NCI-H2171 treated with DMSO at 0.1 percent for 48 hours (cell line): ENCODE measurements around the gene ATP8B3.

Source experiments
- DNase-seq: peaks from one replicate; lab custom pipeline; 2025; lab: John Stamatoyannopoulos, UW

ATP8B3 gene

DNA sequence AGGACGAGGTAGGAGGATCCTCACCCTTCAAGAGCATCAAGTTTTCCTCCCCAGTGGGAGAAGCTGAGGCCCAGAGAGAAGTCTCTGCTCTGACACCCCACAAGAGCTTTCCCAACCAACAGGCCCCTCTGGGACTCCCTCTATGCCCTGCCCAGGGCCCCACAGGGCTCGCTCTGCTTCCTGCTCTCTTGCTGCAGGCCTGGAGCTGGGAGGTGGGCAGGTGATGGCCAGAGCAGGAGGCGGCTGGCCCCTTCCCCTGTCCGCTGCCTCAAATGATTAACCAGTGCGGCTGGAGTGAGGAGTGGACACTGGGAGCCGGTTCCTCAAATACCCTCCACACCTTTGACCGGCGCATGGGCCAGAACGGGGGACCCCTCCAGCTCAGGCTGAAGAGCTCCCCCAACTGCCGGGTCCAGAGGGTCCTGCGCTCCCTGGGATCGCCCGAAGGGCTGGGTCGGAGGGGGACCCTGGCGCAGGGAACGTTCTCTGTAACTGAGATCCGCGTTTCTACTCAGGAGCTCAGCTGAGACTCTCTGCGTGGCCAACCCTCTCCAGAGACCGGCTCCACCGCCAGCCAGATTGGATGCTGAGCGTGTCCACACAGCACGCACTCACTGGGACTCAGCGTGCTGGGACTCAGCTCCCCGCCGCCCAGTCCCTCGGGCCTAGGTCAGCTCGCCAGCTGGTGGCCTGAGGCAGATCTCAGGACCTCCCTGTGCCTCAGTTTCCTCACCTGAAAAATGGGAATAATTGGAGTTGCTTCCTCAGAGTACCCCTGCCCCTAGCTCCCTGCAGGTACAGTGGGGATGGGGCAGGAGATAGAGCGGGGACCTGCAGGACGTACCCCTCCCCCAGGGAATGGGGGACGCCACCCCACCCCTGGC is 65.4 kb downstream of the ATP8B3 start:
- no peak for DNase-seq

DNA sequence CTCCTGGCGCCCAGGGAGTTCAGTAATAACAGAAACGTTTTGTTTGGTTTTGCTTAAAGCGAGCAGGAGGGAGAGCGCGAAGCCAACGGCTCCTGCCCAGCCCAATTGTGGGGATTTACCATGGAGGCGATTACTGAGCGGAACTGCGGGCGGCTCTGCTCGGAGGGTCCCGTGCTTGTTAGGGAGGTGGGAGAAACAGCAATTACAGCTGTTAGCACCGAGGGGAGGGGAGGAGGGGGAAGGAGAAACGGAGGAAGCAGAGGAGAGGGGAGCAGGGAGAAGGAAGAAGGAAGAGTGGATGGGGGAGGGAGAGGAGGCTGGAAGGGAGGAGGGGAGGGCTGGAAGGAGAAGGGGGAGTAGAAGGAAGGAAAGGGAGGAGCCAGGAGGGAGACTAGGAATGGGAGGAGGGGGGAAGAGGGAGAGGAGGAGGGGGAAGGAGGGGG is 66.5 kb downstream of the ATP8B3 start:
- no peak for DNase-seq

DNA sequence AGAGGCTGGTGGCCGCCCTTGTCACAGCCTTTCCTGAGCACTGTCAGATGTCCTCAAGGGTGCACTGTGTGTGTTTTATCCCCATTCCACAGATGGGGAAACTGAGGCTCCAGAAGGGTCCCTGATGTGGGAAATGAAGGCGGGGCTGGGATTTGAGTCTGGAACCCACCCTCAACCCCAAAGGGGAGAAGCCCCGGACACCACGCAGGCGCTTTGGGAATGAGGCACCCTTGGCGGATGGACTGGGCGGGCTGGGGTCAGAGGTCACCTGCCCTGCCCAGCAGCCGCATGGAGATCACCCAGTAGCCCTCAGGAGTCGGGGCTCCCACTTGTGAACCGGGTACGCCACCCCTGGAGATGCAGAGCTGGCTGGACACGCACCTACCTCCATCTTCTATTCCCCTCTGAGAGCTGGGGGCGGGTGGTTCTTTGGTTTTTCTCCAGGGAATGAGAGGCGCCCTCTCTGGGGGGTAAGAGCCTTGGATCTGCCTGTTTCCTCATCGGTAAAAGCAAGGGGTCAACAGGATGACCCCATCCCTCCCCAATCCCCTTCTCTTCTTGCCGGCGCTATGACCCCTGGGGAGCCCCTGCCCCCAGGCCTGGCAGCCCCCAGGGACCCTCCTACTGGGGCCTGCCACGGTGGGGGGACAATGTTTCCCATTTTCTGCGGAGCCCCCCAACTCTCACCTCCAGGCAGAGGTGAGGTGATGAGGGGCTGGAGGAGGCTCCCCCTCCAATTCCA is 67.1 kb downstream of the ATP8B3 start:
- no peak for DNase-seq

DNA sequence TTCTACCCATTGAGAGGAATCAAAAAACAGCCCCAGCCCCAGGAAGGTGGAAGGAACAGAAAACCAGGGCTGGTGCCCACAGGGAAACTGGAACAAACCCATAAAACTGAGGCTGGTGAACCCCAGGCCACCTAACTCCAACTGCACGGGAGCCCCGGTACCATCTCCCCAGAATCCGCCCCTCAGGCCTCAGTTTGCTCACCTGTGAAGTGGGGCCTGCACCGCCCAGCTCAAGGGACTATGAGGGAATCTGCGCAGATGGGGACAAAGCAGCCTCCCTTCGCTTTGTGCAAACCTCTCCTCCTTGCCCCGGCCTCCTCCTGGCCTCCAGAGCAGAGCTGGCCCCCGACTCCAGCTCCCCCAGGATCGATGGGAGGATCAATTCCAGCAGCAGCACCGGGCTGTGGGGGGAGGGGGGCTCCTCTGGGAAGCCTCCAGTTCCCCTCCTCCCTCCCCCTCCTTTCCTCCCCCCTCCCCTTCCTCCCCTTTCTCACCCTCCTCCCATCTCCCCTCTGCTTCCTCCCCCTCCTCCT is 67.9 kb downstream of the ATP8B3 start:
- no peak for DNase-seq

DNA sequence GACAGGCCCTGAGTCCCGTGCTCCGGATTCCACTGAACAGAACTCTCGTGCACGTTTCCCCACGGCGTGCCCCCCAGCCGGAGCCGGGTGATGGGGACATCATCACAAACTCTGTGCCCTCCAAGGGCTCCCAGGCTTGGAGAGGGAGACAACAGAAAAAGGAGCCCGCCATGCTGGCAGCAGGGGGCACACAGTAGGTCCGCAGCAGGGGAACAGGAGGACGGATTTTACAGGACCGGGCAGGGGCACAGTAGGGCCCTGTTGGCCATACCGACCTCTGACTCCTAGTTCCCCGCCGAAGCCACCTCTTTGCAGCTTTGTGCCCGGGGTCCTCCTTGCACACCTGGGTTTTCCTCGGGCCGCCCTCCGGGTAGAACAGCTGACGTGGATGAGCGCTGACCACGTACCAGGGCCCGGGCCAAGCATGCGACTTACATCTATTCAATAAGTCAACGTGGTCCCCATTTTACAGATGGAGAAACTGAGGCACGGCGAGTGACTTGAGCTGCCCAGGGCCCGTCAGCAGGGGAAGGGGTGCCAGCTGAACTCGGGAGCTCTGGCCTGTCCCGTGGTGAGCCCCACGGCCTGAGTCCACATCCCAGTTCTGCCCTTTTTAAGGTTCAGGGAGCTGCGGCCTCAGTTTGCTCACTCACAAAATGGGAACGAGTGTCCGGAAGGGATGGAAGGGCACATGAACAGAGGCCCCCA is 68.9 kb downstream of the ATP8B3 start:
- DNase-seq = no peak

DNA sequence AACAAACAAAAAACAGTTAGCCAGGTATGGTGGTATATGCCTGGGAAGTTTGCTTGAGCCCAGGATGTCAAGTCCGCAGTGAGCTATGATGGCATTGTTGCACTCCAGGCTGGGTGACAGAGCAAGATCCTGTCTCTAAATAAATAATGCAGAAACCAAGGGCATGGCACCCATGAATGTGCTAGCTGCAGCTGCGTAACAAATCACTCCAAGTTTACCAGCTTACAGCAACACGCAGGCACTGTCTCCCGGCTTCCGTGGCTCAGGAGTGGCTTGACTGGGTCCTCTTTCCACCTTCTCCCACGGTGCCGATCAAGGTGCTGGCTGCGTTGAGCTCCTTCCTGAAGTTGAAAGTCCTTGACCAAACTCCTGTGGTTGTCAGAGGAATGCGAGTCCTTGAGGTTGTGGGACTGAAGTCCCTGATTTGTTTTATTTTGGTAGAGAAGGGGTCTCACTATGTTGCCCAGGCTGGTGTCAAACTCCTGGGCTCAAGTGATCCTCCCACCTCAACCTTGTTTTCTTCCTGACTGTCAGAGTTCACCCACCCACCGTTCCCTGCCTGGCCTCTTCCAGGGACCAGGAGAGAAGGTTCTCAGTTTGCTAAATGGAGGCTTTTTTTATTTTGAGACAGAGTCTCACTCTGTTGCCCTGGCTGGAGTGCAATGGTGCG is 72.0 kb downstream of the ATP8B3 start:
- DNase-seq = no peak

DNA sequence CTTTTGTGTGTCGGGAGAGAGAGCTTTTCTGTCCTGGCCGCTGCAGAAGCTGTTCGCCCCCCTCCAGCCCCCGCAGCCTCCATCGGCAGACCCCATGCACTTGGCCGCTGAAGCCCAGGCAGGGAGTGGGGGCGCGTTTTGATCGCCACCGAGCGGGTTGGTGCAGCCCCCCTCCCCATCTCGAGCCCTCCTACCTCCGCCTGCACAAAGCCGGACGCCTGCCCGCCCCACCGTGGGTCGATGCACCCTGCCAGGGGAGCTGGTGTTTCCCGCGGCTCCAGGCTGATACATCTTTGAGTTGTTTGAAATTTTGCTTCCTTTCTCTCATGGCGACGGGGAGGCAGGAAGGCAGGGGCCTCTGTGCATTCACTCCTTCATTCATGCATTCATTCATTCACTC is 75.1 kb downstream of the ATP8B3 start:
- no peak for DNase-seq

DNA sequence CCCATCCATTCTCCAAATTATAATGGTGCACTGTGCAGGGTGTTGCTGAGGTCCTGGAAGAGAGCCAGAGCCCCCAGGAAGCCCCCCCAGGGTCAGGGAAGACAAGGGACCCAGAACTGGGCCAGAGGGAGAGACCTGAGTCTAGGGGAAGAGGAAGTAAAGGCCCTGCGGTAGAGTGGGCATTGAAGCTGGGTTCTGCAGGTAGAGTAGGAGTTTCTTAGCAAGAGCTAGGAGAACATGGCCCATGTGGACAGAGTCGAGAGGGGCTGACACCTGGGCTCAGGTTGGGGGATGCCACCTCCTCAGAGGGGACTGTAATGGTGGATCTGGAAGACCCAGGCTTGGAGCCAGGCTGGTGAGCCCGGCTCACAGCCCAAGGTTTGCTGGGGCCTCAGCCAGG is 75.8 kb downstream of the ATP8B3 start:
- DNase-seq = no peak

DNA sequence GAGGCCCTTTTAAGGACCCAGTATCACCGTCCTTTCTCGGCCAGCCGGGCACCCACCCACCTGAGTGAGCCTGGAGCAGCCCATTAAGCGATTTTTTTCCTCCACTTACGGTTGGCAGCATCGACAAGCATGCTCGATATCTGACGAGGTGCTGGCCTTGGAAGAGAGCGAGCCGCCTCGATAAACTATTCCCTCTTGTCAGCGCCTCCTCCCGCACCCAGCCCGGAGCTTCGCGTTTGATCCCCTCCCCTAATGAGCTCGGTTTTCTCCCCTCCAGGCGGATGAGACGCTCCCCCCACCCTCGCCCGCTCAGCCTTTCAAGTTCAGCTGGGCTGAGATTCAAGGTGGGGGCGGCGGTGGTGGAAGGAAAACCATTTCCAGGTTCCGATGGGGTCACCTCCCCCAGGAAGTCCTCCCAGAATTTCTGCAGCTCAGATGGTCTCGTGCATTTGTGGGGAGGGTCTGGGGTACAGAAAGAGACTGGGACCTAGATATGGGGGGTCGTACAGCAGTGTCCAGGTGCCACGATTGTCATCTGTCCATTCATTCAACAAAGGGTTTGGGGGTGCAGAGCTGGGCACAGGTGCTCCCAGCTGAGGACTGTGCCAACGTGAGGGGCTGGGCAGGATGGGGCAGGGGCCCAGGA is 77.6 kb downstream of the ATP8B3 start:
- DNase-seq = no peak
